ENCODE results near the gene MACROD2.

MACROD2 gene

DNA sequence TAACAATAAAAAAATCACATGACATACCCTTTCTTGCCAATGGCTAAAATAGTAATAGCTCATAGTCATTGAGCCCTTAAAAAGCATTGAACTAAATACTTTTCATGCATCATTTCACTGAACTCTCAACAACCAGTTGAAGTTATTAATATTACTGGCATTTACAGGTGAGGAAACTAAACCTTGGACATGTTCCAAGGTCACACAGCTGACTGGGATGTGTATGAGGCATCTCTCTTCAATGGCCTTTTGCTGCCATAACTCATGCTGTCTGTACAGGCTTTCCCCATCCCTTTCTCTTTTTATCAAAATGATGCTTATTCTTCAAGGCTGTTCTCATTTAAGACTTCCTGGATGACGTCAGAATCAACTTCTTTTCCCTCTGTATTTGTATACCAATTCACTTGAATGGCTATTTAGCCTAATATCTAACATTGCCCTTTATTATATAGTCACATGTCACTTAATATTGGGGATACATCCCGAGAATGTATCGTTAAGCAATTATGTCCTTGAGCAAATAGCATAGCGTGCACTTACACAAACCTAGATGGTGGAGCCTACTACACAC lies 2101.5 kb downstream of the MACROD2 start:
- no peak overlapping the region for H3K4me3 ChIP-seq (ENCODE audit: low read depth, low read length)

DNA sequence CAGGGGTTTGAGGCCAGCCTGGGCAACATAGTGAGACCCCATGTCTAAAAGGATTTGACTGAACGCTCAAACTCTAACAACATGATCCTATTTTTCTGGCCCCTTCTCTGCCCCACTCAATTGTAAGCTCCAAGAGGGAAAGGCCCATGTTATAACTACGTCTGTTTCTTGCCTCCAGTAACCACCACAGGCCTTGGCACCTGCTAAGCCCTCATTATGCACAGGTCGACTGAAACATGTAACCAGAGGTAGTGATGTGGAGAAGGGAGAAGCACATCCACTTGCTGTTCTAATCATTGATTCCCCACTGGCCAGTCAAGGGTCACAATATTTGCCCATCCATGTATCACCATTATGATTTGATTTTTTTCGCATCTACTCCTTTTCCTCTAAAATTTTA lies 2102.5 kb downstream of the MACROD2 start:
- H3K4me3 ChIP-seq (ENCODE audit: low read depth, low read length), result no peak overlapping the region

DNA sequence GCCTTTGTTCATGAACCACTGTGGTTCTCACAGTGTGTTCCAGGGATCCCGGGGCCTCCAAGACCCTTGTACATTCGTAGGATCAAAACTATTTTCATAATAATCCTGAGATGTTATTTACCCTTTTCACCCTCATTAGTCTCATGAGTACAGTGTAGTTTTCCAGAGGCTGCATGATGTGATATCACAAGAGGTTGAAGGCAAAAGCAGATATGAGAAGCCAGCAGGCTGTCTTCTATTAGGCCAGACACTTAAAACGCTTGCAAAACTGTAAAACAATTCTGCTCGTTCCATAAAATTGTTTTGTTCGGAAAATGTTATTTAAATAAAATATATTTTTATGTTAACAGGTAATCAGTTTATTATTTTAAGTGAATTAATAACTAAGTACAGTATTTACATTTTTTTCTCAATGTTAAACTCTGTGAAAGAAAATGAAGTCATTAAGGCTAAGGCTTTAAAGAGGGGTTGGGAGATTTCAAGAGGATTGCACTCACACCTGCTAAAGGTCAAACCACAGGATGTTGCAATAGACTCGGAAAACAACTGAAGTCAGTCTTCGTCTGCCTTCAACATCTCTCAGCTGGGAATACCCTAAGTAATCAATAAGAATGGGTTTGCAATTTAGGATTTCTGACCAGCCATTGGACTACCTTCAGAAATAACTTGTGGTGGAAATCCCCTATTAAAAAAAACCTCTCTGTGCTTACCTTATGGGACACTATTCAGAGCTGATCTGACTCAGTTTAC lies 2103.7 kb downstream of the MACROD2 start:
- H3K4me3 ChIP-seq (ENCODE audit: low read depth, low read length), result no peak overlapping the region

DNA sequence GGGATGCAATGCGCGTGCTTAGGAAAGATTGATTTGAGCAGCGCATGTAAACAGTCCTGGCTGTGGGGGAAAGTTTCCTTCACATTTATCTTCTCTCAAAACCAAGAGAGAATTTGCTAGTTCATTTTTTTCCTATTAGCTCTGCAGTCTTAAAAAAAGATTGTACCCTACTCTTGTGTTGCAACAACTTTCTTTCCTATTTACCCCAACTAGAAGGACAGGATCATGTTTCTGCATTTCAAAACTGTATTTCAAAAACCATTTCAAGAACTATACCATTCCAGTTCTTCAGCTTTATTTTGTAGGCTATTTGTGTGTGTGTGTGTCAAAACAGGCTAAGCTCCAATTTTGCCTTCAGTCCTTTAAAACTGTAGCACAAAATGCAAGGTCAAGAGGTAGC lies 2104.8 kb downstream of the MACROD2 start:
- H3K4me3 ChIP-seq (ENCODE audit: low read depth, low read length), result no peak overlapping the region

DNA sequence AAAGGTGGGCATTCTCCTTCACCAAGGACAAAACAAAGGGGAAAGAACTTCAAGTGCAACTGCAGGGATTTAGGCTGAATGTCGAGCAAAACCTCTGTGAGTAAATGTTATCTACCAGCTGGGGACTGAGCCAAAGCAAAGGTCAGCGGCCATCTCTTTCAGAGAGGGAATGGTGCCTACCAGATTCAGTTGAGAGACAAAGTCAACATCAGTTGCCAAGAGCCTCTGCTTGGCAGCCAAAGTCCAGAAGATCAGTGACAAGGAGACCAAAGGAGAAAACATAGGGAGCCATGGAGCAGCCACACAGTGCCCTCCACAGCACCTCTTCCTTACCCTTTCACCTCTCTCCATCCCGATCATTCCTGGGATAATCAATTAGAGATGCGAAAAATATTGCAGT lies 2105.5 kb downstream of the MACROD2 start:
- no peak overlapping the region for H3K4me3 ChIP-seq (ENCODE audit: low read depth, low read length)

All from iPS-11a (cell line).